Measurements from ENCODE around the gene CASP8AP2.
A peak's percentile ranks its signal among the peaks of the same experiment; 100 is the strongest.

DNA sequence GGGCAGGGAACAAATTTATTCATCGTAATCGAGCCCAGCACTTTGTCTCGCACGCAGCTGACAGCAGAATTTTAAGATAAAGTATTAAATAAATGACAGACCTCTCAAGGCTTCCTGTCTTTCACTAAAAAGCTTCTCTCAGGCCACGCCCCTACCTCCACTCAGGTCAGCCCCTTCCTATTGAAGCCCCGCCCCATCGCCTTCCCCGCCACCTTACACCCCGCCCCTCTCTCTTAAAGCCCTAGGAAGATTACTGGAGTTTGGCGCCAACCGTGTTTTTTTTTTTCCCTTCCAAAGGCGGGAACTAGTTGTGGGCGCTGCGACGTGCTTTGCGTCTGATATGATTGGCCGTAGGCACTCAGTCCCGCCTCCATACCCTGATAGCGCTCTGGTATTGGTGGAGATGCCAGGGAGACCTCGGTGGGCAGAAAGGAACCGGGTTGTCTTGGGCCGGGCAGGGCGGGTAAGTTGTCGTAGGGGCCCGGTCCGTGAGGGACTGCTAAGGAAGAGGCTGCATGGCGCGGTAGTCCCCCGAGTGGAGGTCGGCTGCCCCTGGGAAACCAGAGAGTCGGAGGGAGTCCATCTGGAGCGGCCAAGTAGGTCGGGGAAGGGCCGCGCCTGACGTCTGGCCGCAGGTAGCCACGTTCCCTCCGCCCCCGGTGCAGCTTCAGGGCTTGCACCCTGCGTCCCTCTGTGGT, at the start of gene CASP8AP2:
- TF ChIP-seq HDAC8 (tag; IDR thresholded peaks at IDR 0.05): no peak
- no peak for TF ChIP-seq TFAM (CRISPR knock-in tag; conservative IDR thresholded peaks at IDR 0.05)
- TF ChIP-seq, protein P1, sequence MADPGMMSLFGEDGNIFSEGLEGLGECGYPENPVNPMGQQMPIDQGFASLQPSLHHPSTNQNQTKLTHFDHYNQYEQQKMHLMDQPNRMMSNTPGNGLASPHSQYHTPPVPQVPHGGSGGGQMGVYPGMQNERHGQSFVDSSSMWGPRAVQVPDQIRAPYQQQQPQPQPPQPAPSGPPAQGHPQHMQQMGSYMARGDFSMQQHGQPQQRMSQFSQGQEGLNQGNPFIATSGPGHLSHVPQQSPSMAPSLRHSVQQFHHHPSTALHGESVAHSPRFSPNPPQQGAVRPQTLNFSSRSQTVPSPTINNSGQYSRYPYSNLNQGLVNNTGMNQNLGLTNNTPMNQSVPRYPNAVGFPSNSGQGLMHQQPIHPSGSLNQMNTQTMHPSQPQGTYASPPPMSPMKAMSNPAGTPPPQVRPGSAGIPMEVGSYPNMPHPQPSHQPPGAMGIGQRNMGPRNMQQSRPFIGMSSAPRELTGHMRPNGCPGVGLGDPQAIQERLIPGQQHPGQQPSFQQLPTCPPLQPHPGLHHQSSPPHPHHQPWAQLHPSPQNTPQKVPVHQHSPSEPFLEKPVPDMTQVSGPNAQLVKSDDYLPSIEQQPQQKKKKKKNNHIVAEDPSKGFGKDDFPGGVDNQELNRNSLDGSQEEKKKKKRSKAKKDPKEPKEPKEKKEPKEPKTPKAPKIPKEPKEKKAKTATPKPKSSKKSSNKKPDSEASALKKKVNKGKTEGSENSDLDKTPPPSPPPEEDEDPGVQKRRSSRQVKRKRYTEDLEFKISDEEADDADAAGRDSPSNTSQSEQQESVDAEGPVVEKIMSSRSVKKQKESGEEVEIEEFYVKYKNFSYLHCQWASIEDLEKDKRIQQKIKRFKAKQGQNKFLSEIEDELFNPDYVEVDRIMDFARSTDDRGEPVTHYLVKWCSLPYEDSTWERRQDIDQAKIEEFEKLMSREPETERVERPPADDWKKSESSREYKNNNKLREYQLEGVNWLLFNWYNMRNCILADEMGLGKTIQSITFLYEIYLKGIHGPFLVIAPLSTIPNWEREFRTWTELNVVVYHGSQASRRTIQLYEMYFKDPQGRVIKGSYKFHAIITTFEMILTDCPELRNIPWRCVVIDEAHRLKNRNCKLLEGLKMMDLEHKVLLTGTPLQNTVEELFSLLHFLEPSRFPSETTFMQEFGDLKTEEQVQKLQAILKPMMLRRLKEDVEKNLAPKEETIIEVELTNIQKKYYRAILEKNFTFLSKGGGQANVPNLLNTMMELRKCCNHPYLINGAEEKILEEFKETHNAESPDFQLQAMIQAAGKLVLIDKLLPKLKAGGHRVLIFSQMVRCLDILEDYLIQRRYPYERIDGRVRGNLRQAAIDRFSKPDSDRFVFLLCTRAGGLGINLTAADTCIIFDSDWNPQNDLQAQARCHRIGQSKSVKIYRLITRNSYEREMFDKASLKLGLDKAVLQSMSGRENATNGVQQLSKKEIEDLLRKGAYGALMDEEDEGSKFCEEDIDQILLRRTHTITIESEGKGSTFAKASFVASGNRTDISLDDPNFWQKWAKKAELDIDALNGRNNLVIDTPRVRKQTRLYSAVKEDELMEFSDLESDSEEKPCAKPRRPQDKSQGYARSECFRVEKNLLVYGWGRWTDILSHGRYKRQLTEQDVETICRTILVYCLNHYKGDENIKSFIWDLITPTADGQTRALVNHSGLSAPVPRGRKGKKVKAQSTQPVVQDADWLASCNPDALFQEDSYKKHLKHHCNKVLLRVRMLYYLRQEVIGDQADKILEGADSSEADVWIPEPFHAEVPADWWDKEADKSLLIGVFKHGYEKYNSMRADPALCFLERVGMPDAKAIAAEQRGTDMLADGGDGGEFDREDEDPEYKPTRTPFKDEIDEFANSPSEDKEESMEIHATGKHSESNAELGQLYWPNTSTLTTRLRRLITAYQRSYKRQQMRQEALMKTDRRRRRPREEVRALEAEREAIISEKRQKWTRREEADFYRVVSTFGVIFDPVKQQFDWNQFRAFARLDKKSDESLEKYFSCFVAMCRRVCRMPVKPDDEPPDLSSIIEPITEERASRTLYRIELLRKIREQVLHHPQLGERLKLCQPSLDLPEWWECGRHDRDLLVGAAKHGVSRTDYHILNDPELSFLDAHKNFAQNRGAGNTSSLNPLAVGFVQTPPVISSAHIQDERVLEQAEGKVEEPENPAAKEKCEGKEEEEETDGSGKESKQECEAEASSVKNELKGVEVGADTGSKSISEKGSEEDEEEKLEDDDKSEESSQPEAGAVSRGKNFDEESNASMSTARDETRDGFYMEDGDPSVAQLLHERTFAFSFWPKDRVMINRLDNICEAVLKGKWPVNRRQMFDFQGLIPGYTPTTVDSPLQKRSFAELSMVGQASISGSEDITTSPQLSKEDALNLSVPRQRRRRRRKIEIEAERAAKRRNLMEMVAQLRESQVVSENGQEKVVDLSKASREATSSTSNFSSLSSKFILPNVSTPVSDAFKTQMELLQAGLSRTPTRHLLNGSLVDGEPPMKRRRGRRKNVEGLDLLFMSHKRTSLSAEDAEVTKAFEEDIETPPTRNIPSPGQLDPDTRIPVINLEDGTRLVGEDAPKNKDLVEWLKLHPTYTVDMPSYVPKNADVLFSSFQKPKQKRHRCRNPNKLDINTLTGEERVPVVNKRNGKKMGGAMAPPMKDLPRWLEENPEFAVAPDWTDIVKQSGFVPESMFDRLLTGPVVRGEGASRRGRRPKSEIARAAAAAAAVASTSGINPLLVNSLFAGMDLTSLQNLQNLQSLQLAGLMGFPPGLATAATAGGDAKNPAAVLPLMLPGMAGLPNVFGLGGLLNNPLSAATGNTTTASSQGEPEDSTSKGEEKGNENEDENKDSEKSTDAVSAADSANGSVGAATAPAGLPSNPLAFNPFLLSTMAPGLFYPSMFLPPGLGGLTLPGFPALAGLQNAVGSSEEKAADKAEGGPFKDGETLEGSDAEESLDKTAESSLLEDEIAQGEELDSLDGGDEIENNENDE (IDR thresholded peaks at IDR 0.05; ENCODE audit: low read depth, low read length): no peak
- TF ChIP-seq PHB2 (IDR thresholded peaks at IDR 0.05; ENCODE audit: low read depth): no peak
- TF ChIP-seq POLR2A (conservative IDR thresholded peaks at IDR 0.05): peak; percentile 90
- no peak for TF ChIP-seq SMC3 (conservative IDR thresholded peaks at IDR 0.05; ENCODE audit: insufficient read depth, low read depth, low read length)
- no peak for TF ChIP-seq NELFE (IDR thresholded peaks at IDR 0.05; ENCODE audit: insufficient read depth, insufficient read length)
- TF ChIP-seq JUN (IDR thresholded peaks at IDR 0.05; ENCODE audit: borderline replicate concordance, low read depth, low read length): no peak
- no peak for TF ChIP-seq JUN (CRISPR knock-in tag; IDR thresholded peaks at IDR 0.05; ENCODE audit: borderline replicate concordance)

Measured in K562 (cell line).